CD4-positive, alpha-beta T cell treated with Interleukin-1 beta for 1 hour (primary cell): Measurements from ENCODE around the gene ZYG11A.
"Not testable (repeated sequence)": the region's sequence is repeated elsewhere in the genome, so short reads cannot be mapped to it uniquely, and the experiment has no call there.

Source experiments
- DNase-seq, 2 donors: peaks; one replicate each; pipeline ENCODE4 v3.0.0-alpha.2; 2020 to 2022

ZYG11A gene

GRCh38 chr1:52842643-52843310 is at the start of gene ZYG11A:
TSS of gene ZYG11A (plus strand) at chr1:52842760. CDS start at chr1:52842884, 124 bp downstream.
- DNase-seq = peak; percentile 66 to 75

GRCh38 chr1:52793717-52794116 is 48.8 kb upstream of the ZYG11A start:
- not testable (repeated sequence) for DNase-seq

- no peak for DNase-seq
Measured at GRCh38 chr1:52795464-52795863, 47.1 kb upstream of the ZYG11A start.

- no peak for DNase-seq
Measured at GRCh38 chr1:52798331-52798730, 44.2 kb upstream of the ZYG11A start.

- no peak for DNase-seq
Measured at GRCh38 chr1:52801011-52801410, 41.5 kb upstream of the ZYG11A start.

- not testable (repeated sequence) for DNase-seq
Measured at GRCh38 chr1:52804083-52804482, 38.5 kb upstream of the ZYG11A start.

GRCh38 chr1:52814465-52814864 is 28.1 kb upstream of the ZYG11A start:
- no peak for DNase-seq

GRCh38 chr1:52820830-52821229 is 21.7 kb upstream of the ZYG11A start:
- not testable (repeated sequence) for DNase-seq

- DNase-seq = no peak
Measured at GRCh38 chr1:52825868-52826267, 16.7 kb upstream of the ZYG11A start.

- no peak for DNase-seq
Measured at GRCh38 chr1:52834798-52835197, 7.8 kb upstream of the ZYG11A start.

GRCh38 chr1:52836035-52836434 is 6.5 kb upstream of the ZYG11A start:
- DNase-seq = no peak

GRCh38 chr1:52839175-52839574 is 3.4 kb upstream of the ZYG11A start:
- DNase-seq = not testable (repeated sequence)

- not testable (repeated sequence) for DNase-seq
Measured at GRCh38 chr1:52845119-52845518, 2.6 kb downstream of the ZYG11A start.

- DNase-seq = no peak
Measured at GRCh38 chr1:52848423-52848822, 5.9 kb downstream of the ZYG11A start.

GRCh38 chr1:52850951-52851350 is 8.4 kb downstream of the ZYG11A start:
- no peak for DNase-seq

- DNase-seq = no peak
Measured at GRCh38 chr1:52852854-52853253, 10.3 kb downstream of the ZYG11A start.

- no peak for DNase-seq
Measured at GRCh38 chr1:52855584-52855983, 13.0 kb downstream of the ZYG11A start.

- no peak for DNase-seq
Measured at GRCh38 chr1:52856026-52856425, 13.5 kb downstream of the ZYG11A start.

- DNase-seq = no peak
Measured at GRCh38 chr1:52857443-52857842, 14.9 kb downstream of the ZYG11A start.

GRCh38 chr1:52862666-52863458 is 20.3 kb downstream of the ZYG11A start:
- no peak for DNase-seq

- no peak for DNase-seq
Measured at GRCh38 chr1:52867087-52867863, 24.7 kb downstream of the ZYG11A start.

- DNase-seq = not testable (repeated sequence)
Measured at GRCh38 chr1:52869727-52870126, 27.2 kb downstream of the ZYG11A start.

GRCh38 chr1:52876843-52877242 is 34.3 kb downstream of the ZYG11A start:
- DNase-seq = no peak

GRCh38 chr1:52877554-52877953 is 35.0 kb downstream of the ZYG11A start:
- no peak for DNase-seq
